ENCODE results near the gene B4GALT1. TPM values are rescaled to one million over a fixed set of nuclear protein-coding genes. Genes with fewer than 3 reads are reported as not detected.
"Not testable (repeated sequence)": the region's sequence is repeated elsewhere in the genome, so short reads cannot be mapped to it uniquely, and the experiment has no call there.

B4GALT1 gene
- total RNA-seq, 1 donor from 2014 or later: 14.1 TPM

GRCh38 chr9:33097192-33097591 lies 69.9 kb downstream of the B4GALT1 start:
- no peak for DNase-seq

GRCh38 chr9:33092634-33093033 lies 74.5 kb downstream of the B4GALT1 start:
- no peak for DNase-seq

GRCh38 chr9:33085672-33086071 lies 81.5 kb downstream of the B4GALT1 start:
- not testable (repeated sequence) for DNase-seq

GRCh38 chr9:33082538-33083326 lies 84.4 kb downstream of the B4GALT1 start:
- peak; percentile 74 for DNase-seq

GRCh38 chr9:33082128-33082527 lies 85.0 kb downstream of the B4GALT1 start:
- DNase-seq: no peak

- peak; percentile 95 for DNase-seq
Measured at GRCh38 chr9:33081128-33081851, 85.8 kb downstream of the B4GALT1 start.

GRCh38 chr9:33080534-33080933 lies 86.6 kb downstream of the B4GALT1 start:
- no peak for DNase-seq

GRCh38 chr9:33076046-33077004 lies 90.8 kb downstream of the B4GALT1 start, which contains the start of gene SMU1:
SMU1 (minus strand) TSS chr9:33076674; CDS start chr9:33076608, 66 bp downstream.
- DNase-seq: peak; percentile 98

- no peak for DNase-seq
Measured at GRCh38 chr9:33068991-33069390, 98.1 kb downstream of the B4GALT1 start.

GRCh38 chr9:33065157-33066076 lies 101.7 kb downstream of the B4GALT1 start:
- DNase-seq: no peak

Other genes starting within 250 kb of the B4GALT1 start
- gene APTX, start 165.7 kb downstream of the B4GALT1 start, total RNA-seq: 21.3 and 28.5 TPM in 2 replicates
- 134 and 149 TPM in 2 replicates for gene DNAJA1, start 142.1 kb downstream of the B4GALT1 start, total RNA-seq
- 34.5 and 37.8 TPM in 2 replicates for gene SMU1, start 90.7 kb downstream of the B4GALT1 start, total RNA-seq
- gene SPINK4, start 72.8 kb upstream of the B4GALT1 start, total RNA-seq: not detected in 2 replicates
- 39.7 and 48.3 TPM in 2 replicates for gene BAG1, start 97.4 kb upstream of the B4GALT1 start, total RNA-seq
- 106 and 116 TPM in 2 replicates for gene CHMP5, start 97.7 kb upstream of the B4GALT1 start, total RNA-seq
- gene NFX1, start 123.2 kb upstream of the B4GALT1 start, total RNA-seq: 14.5 and 17.7 TPM in 2 replicates
- not detected in 2 replicates for gene AQP7, start 235.2 kb upstream of the B4GALT1 start, total RNA-seq